ENCODE measurements around the gene ABCB11.

GRCh38 chr2:168892327-168892726 lies 138.8 kb downstream of the ABCB11 start:
- no peak for TF ChIP-seq POLR2A (IDR thresholded peaks at IDR 0.05)
- TF ChIP-seq CTCF (IDR thresholded peaks at IDR 0.05 in 4 of 5, conservative IDR thresholded peaks at IDR 0.05 in 1 of 5) = no peak

Data from gastrocnemius medialis (tissue), 4 donors.